Glomerular visceral epithelial cell (primary cell): ENCODE data around the gene SNX33.
A peak's percentile ranks its signal among the peaks of the same experiment; 100 is the strongest.
"Not testable (repeated sequence)": the region's sequence is repeated elsewhere in the genome, so short reads cannot be mapped to it uniquely, and the experiment has no call there.

ENCODE experiments used
- DNase-seq: peaks from one replicate; pipeline ENCODE4 v3.0.0-alpha.2; 2016; ENCODE audit errors: extremely low spot score

The SNX33 gene

GRCh38 chr15:75683646-75684312 lies 36.1 kb downstream of the SNX33 start:
- DNase-seq = peak; percentile 73

DNA sequence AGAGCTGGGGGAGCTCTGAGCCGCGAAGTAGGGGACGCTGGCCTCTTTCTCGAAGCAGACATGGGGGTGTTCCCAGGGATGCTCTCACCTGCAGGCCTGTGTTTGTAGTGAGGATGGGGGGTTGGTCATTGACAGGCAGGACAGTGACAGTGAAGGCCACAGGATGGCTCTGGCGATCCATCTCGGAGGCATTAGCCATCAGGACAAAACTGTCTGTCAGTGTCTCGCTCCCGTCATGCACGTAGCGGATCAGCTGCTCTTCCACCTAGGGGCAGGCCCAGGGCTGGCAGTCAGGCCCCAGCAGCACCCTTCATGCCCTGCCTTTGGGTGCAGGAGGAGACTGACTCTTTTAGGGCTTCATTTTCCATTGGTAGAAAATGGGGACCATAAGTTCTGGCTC lies 36.9 kb downstream of the SNX33 start:
- no peak for DNase-seq

DNA sequence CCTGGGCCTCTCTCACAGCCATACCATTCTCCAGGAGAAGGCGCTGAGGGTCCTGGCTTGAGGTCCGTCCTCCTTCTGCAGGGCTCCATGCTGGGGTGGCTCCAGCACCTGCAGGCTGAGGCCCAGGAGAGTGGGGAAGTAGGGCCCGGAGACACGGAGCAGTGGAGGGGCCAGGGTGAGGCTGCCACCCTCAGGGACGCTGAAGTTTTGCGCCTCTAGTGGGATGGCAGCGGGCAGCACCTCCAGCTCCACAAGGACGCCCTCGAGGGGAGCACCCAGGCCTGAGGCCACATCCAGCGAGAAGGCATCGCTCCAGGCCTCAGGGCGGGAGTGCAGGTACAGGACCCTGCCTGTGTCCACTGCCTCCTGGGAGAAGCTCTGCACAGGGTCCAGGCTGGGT lies 37.5 kb downstream of the SNX33 start:
- no peak for DNase-seq

DNA sequence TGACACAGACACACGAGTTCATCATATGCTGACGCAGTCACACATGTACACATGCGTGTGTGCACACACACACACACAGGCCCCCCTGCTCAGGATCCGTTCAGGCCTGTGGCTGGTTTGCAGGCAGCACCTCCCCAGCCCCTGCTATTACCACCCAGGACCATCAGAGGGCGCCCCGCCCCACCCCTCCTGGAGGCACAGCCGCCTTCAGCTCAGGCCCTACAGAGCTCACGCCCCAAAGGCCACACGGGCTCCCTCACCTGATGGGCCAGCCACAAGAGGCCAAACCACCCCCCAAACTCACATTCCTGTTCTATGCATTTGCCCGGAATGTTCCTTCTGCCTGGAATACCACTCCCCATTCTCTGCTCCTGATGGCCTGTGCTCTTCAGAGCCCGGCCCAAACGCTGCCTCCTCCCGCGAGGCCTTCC lies 38.5 kb downstream of the SNX33 start:
- DNase-seq = peak; percentile 79

GRCh38 chr15:75687486-75688277 lies 40.0 kb downstream of the SNX33 start:
- no peak for DNase-seq

GRCh38 chr15:75688278-75688557 lies 40.5 kb downstream of the SNX33 start:
- DNase-seq = no peak

DNA sequence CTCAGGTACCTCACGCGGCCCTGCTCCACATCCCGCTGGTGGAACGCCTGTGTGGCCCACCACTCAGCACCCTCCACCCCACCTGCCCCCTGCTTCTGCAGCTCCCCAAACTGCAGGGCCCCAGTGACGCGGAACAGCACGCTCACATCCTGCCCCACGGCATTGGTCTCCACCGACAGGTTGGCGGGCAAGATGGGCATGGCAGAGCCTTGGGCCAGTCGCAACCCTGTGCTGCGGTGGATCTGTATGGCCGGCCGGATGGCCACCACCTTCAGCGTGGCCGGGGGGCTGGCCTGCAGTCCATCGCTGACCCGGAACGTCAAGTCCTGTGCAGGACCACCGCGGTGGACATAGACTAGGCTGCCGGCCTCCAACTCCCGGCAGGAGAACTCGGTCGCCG lies 41.1 kb downstream of the SNX33 start:
- DNase-seq = no peak

GRCh38 chr15:75689429-75689828 lies 41.7 kb downstream of the SNX33 start:
- not testable (repeated sequence) for DNase-seq

DNA sequence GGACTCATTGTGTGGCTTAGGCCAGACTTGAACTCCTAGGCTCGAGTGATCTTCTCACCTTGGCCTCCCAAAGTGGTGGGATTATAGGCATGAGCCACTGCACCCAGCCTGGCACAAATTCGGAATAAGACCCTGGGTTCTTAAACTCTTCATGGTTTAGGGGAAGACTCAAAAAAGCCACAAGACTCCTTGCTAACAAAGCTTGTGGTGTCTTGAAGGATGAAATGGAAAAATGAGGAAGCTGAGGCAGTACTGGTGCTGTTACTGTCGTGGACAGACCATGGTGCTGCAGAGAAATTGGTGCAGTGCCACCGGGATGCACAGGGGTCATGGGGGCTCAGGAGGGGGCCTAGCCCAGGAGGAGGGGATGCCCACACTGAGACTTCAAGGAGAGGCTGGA lies 44.6 kb downstream of the SNX33 start:
- DNase-seq = not testable (repeated sequence)

GRCh38 chr15:75693028-75693427 lies 45.3 kb downstream of the SNX33 start:
- DNase-seq = not testable (repeated sequence)

- peak; percentile 80 for DNase-seq
Measured at GRCh38 chr15:75693501-75694240, 46.0 kb downstream of the SNX33 start.

DNA sequence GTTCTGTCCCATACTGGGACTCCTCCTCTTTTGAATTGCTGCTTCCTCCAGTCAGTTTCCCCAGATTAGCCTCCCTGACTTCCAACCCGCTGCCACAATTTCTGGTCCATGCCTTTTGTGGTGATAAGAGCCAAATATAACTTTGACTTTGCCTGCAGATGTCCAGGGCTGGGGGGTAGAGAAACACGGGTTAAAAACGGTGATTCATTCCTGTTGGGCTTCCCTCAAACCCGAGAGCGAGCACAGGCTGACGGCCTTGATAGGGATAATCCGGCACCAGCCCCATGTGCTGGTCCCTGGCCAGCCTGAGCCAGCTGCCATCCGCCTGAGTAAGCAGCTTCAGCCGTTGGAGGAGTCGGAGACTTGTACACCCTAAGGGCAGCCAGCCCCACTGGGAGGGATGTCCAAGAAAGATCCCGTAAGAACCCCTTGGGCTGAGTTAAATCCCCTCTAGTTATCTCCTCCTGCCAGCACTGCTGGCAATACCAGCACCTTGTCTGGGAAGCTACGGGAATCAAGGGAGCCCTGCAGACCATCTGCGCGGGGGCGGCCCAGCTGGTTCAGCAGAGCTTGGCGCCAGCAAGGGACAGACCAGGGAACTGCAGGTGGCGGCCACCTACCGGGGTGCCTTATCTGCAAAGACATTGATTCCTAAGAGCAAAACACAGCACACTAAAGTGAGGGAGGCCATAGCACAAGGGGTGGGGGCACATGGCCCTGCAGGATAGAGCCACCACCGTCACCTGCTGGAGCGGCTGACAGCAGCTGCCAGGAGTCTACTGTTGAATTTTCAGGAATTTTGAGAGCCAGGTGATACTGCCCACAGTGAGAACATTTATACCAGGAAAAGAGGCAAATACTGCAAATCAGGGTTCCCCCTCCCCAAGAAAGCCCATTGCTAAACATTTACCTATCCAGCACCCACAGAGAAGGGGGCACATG lies 46.8 kb downstream of the SNX33 start:
- peak; percentile 94 for DNase-seq

GRCh38 chr15:75695220-75695619 lies 47.5 kb downstream of the SNX33 start:
- no peak for DNase-seq

GRCh38 chr15:75695634-75696310 lies 48.1 kb downstream of the SNX33 start:
- no peak for DNase-seq

GRCh38 chr15:75696311-75696720 lies 48.6 kb downstream of the SNX33 start:
- no peak for DNase-seq

DNA sequence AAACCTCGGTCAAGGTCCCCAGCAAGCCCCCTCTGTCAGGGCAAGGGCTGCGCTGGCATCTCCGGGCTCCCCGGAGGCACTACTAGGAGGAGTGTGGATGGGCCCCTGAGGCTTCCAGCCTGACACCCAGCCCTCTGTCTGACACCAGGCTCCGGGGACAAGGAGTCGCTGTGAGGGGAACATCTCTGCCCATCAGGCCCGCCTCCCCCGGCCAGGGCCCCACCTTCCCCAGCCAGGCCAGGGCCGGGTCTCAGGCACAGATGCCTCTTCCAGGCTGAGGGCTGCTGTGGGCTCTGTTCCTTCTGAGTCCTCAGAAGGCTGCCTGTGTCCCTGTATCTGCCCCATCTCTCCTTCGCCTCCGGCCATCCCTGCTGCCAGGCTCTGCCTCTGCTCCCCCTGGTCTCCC lies 49.1 kb downstream of the SNX33 start:
- DNase-seq = no peak

GRCh38 chr15:75697523-75697922 lies 49.8 kb downstream of the SNX33 start:
- no peak for DNase-seq

GRCh38 chr15:75697974-75698747 lies 50.4 kb downstream of the SNX33 start:
- DNase-seq = not testable (repeated sequence)

DNA sequence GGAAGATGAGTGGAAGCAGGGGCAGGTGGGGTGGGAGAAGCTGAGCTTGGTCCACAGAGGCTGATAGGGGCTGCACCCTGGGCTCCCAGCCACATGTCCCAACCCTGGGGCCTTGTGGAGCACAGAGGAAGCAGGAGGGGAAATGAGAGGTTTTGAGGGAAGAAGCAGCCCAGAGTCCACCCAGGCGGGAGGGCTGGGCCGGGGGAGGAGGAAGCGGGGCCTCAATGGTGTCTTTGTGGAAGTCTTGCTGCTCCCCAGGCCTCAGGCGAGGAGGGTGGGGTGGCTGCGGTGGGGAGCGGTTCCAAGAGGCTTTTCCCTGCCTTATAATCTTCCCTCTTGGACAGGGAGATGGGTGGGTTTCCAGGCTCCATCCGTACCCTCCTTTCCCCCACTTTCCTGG lies 51.8 kb downstream of the SNX33 start:
- DNase-seq = not testable (repeated sequence)
